NCI-H82 (cell line): ENCODE data around the gene FGD3.

Experiments
- DNase-seq: peaks from one replicate; lab custom pipeline; 2025; lab: John Stamatoyannopoulos, UW

The FGD3 gene

DNA sequence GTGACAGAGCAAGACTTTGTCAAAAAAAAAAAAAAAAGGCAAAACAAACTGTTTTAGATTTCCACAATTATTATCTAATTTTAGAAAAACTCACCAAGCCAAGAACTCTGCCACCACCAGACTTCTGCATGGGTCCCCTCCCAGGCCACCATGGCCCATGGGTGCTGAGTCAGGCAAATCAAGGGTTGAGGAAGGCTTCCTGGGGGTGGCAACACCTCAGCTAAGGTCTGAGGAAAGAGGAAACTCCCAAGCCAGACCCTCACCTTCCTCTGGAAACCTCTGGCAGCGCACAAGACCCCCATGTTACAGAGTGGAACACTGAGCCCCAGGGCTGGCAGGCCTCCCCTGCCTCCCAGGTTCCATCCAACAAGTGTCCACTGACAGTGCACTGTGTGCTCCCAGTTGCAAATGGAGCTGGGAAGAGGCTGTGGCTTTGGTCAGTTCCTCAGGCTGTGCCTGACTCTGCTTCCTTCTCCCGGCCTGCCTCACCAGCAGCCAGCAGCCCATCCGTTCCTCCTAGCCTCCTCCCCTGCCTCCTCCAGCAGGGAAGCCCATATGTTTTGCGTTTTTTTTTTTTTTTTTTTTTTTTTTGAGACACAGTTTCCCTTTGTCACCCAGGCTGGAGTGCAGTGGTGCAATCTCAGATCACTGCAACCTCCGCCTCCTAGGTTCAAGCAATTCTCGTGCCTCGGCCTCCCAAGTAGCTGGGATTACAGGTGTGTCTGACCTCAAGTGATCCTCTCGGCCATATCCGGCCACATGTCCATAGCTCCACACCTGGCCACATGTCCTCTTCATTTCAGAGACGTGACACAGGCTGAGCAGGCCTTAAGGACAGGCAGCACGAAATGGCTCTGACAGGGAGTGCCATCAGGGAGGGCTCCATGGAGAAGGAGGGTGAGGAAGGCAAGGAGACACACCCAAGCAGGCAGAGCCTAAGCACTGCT is 107.7 kb downstream of the FGD3 start:
- DNase-seq, result no peak

- no peak for DNase-seq
Observed at GRCh38 chr9:93057042-93057702, 109.8 kb downstream of the FGD3 start.

DNA sequence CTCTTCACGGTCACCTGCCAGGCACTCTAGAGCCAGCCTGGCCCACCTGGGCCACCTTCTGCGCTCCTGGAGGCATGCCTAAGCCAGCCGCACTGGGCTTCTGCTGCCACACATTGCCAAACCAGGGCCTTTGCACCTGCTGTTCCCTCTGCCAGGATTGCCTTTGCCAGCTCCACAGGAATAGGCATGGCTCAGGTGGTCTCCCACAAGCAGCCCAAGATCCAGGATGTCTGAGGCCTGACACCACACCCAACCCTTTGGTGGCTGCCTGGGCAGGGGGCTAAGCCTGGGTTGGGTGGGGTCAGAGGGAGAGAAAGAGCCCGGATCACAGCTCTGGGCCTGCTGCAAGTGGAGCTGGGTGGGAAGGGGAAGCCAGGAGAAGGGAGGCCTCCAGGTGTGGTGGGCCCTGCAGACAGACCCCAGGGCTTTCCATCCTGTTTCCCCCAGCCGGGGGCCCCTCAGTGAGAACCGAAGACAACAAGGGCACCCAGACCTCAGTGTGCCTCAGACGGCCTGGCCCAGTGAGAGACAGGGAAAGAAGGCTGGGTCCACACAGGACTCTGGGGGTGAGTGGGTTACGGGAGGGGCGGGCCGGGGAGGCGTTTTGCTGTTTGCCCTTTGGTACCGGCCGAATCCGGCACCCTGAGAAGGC is 110.5 kb downstream of the FGD3 start:
- DNase-seq, result no peak

GRCh38 chr9:93058355-93059010 is 111.2 kb downstream of the FGD3 start, which contains the start of gene SUSD3:
Gene SUSD3, plus strand, starts transcription at chr9:93058701. Its CDS starts 42 bp downstream, at chr9:93058743.
- DNase-seq, result peak; percentile 61

- no peak for DNase-seq
Observed at GRCh38 chr9:93059011-93059714, 111.8 kb downstream of the FGD3 start.

DNA sequence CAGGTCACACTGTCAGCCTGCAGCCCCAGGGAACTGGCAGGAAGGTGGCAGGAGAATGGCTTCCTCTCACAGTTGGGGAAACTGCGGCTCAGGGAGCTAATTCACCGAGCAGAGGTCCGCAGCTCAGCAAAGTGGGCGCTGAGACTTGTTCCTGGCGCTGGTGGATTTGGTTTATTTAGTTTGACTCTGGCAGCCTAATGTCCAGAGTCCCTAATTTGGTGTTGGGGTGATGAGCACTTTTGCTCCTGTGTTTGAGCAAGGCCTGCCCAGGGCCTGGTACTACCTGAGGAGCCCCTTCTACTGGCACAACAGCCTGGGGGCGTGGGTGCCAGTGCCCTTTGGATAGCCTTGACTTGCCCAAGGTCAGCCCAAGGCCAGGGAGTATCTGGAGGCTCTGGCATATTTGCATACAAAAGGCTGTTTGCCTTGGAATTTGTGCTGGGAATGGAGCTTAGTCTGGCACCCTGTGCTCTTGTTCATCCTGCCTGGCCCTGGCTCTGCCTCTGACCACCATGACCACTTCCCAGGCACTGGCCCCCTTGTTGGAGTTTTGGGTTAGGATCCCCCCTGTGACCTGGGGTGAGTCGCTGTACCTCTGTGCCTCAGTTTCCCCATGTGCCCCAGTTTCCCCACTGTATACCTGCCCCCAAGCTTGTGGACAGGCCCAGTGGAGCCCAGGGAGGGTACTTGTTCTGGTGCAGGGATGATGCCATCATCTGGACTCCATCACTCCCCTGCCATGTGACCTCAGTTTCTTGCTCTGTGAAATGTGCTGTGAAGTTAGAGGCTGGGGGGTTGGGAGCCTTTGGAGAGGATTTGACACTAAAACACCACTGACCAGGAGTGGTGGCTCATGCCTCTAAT is 112.6 kb downstream of the FGD3 start:
- DNase-seq, result no peak

DNA sequence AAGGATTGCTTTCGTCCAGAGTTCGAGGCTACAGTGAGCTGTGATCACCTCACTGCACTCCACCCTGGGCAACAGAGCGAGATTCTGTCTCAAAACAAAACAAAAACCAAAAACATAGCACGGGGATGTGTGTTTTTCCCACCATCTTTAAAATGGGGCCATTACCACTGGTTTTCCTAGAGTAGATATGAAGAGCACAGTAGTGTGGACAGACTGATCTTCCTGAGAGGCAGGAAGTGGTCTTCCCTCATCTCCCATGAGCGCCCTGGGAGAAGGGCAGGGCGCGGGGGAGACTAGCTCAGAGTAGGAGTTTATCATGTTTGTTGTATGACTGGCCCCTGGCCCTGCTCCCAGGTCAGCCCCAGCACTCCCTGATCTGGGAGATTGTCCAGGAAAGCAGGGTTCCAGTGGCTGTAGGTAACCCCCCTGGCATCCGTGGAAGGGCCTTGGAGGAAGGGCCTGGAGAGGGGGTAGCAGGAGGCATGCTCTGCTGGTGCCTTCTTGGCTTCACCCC is 113.5 kb downstream of the FGD3 start:
- DNase-seq, result no peak

DNA sequence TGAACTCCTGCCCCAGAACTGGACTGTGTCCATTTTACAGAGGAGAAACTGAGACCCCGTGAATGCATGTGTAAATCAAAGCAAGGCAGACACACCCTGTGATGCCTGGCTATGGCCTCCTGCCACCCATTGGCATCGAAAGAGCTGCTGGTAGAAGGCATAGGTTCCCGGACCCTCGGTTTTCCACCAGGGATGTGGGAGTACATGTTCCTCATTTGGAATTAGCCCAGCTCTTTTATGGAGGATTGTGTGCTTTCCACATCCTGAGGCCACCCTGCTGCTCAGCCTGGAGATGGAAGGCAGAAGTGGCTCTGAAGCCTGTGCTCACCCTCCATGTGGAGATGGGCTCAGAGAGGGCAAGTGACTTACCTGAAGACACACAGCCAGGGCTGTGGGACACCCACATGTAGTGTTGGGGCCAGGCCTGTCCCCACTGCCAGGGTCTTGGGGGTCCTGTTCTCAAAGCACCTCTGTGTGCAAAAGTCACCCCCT is 114.0 kb downstream of the FGD3 start:
- DNase-seq, result no peak

DNA sequence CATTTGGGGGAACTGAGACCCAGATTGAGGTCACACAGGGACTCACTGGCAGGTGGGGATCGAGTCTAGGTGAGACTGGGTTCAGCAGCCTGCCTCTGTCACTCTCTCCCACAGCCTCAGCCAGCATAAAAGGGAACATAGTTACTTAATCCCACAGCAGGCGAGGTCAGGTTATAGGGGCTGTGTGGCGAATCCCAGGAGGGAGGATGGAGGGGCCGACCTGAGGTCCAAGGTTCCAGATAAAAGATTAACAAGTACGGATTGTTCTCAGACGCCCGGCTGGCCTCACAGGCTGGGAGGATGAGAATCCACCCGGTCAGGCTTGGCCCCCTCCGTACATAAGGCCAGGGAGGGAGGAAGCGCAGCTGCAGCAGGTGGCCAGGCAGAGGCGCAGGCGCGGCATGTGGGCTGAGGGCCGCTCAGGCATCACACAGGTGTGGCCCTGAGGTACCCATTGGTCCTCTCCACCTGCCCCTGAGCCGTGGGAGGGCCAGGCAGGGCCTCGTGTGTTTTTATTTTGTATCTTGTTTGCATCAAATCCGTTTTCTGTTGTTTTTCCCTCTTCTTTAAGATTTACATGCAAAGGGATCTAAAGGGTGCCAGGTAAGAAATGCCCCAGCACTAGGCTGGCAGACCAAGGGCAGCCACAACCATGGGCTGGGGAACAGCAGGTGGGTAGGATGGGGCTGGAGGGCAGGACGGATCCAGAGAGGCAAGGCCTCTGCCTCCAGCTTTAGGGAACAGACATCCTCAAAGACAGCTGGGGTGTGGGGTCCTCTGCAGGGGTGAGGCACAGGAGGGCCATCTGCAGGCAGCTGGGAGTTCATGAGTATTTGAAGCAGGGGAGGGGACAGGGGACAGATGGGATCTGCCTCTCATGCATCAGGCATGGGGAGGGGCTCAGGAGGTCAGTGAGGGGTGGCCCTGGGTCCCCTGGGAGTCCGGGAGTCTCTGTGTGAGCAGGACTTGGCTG is 114.8 kb downstream of the FGD3 start:
- DNase-seq, result peak; percentile 70

DNA sequence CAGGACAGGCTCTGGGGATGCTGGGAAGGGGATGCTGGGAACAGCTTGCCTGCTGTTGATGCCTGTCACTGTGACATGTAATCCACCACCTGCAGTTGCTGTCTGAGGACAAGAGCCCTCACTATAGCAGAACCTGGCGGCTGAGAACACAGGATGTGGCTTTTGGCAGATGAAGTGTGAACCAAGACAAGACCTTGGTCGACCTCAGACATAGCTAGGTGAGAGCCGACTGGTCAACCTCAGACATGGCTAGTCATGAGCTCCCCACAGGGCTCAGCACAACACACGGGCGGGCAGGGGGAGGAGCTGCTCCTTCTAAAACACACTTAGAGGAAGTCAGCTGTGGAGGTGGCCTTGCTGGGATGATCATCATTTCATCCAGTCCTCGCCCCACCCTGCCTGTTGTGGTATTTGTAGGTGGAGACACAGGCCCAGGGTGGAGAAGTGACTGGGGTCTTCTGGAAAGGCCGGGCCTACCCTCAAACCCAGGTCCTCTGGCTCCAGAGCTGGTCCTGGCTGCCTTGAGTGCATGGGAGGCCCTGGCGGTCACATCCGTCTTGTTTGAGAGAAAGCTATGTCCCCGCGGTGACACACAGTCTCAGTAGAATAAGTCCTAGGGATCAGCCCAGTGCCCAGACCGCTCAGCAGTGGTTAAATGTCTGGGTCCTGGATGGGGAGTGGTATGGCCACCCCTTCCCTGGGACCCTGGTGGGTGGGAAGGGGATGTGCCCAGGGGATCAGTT is 117.2 kb downstream of the FGD3 start:
- peak; percentile 38 for DNase-seq

GRCh38 chr9:93065135-93065720 is 117.9 kb downstream of the FGD3 start:
- DNase-seq, result no peak

DNA sequence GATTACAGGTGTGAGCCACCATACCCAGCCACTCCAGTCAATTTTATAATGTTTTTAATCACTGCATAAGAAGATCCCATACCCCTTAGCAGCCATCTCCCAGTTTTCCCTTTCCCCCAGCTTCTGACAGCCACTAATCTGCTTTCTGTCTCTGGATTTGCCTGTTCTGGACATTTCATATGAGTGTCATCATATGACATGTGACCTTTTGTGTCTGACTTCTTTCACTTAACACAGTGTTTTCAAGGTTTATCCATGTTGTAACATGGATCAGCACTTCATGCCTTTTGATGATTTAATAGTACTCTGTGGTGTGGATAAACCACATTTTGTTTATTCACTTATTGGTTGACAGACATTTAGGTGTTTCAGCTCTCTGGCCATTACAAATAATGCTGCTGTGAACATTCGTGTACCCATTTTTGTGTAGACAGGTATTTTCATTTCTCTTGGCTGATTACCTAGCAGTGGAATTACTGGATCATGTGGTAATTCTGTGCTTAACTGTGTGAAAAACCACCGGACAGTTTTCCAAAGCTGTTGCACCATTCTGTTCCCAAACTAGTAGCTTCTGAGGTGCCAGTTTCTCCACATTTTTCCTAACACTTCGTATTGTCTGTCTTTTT is 119.8 kb downstream of the FGD3 start:
- no peak for DNase-seq

GRCh38 chr9:93068956-93069355 is 121.6 kb downstream of the FGD3 start:
- no peak for DNase-seq

DNA sequence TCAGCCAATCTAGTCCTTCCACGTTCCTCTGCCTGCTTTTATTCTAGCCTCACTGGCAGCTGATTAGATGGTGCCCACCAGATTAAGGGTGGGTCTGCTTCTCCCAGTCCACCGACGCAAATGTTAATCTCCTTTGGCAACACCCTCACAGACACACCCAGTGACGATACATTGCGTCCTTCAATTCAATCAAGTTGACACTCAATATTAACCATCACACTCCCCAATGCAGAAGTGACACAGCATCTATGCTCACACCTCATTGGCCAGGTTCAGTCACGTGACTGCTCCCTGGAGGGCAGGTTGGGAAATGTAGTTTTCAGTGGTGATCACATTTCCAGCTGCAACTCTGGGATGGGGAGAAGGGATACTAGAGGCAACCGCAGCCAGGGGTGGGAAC is 124.1 kb downstream of the FGD3 start:
- peak; percentile 72 for DNase-seq

DNA sequence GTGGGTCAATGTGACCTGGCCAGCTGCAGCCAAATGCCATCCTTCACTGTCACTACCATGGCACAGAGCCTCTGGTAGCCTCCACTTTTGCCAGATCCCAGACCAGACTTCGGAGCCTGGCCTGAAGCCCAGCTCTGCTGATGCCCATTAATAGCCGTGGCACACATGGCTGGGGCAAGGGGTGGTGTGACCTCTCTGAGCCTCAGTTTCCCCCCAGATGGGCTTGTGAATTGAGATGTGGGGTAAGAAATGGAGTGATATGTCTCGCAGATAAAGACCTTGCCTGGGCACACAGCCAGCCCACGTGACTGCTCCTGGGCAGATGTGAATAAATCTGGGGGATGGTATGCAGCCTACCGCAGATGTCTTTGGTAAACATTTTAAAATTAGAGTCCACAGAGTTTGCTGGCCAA is 125.1 kb downstream of the FGD3 start:
- peak; percentile 12 for DNase-seq

DNA sequence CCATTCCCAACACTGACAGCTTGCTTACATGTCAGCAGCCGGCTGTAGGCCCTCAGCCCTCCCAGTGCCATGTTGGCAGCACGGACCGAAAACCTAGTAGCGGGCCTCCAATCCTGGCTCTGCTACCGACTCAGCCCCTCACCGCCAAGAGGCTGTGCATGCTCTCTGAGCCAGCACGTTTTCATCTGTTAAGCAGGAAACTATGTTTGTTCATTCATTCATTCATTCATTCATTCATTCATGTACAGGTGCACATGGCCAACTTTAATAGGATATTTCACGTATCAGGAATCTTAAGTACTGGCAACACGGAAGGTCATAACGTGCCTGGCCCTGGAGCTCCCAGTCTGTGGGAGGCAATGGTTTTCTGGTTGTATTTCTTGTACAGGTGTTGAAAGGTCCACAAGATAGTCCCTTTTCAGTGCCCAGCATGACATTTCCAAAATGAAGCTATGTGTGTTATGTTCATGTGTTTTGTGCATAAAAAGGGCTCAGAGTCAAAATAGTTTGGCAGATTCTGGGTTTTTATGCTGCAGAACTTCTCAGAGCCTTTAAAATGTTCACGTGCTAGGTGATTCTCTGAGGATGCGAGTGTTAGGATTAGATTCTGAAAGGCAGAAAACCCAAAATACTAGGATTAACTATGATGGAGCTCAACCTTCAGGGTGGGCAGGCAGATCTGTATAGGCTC is 128.9 kb downstream of the FGD3 start:
- no peak for DNase-seq

- no peak for DNase-seq
Observed at GRCh38 chr9:93076792-93077128, 129.4 kb downstream of the FGD3 start.
